Adipose tissue (tissue), 3 donors: ENCODE data around the gene CNPY3. TPM values are rescaled to one million over a fixed set of nuclear protein-coding genes. Genes with fewer than 3 reads are reported as not detected.
"Not testable (repeated sequence)": the region's sequence is repeated elsewhere in the genome, so short reads cannot be mapped to it uniquely, and the experiment has no call there.

Source experiments
- H3K27ac ChIP-seq: one replicate; pipeline ENCODE4 v1.5.1; 2013; ENCODE audit warnings: low read depth, low read length
- WGBS, 3 donors: extraction: QIAGEN DNeasy Blood & Tissue Kit; methylation state at CpG; one replicate each; pipeline ENCODE4 v1.1.7; 2013; 5-methylcytosine and 5-hydroxymethylcytosine counted together
- polyA plus RNA-seq, 3 donors: library from polyadenylated mRNA; stranded (reverse); fragments of 200-250 nt; gene quantifications; one replicate each; pipeline ENCODE4 v1.2.3, GENCODE V29; 2013
- donor health status: healthy with polysubstance abuse.
- donor health status: Bipolar disorder and iron deficiency.
- donor health status: healthy.

CNPY3 gene
- polyA plus RNA-seq, 3 donors = 19.9 to 61.0 (median 23.6) TPM

GRCh38 chr6:42942444-42942843, 13.2 kb downstream of the CNPY3 start:
- 68 to 77% (median 76%) methylated on average over 7 of the region's 7 CpGs for WGBS, 3 donors
- H3K27ac ChIP-seq = no peak overlapping the region

GRCh38 chr6:42947950-42948349, 18.7 kb downstream of the CNPY3 start:
- H3K27ac ChIP-seq = no peak overlapping the region

GRCh38 chr6:42952389-42952788, 23.1 kb downstream of the CNPY3 start:
- no peak overlapping the region for H3K27ac ChIP-seq
- 92 to 98% (median 95%) methylated on average over 4 of the region's 4 CpGs for WGBS, 3 donors

- WGBS, 3 donors = 81 to 89% (median 87%) methylated on average over 4 of the region's 4 CpGs
- H3K27ac ChIP-seq = not testable (repeated sequence)
Measured at GRCh38 chr6:42954405-42954804, 25.1 kb downstream of the CNPY3 start.

- no peak overlapping the region for H3K27ac ChIP-seq
- 77 to 85% (median 83%) methylated on average over 8 of the region's 8 CpGs for WGBS, 3 donors
Measured at GRCh38 chr6:42958125-42958524, 28.8 kb downstream of the CNPY3 start.

- 9 to 30% (median 17%) methylated on average over 13 of the region's 13 CpGs for WGBS, 3 donors
- H3K27ac ChIP-seq = no peak overlapping the region
Measured at GRCh38 chr6:42959917-42960242, 30.6 kb downstream of the CNPY3 start.

GRCh38 chr6:42960243-42961019, 31.2 kb downstream of the CNPY3 start, which contains the start of gene GNMT:
Gene GNMT, plus strand, starts transcription at chr6:42960754. Its CDS starts 14 bp downstream, at chr6:42960768.
- no peak within 1 kb of the TSS for H3K27ac ChIP-seq
- WGBS, 3 donors = 1 to 3% (median 3%) methylated on average over 53 to 62 of the region's 62 CpGs

- no peak overlapping the region for H3K27ac ChIP-seq
- WGBS, 3 donors = 12 to 32% (median 24%) methylated on average over 14 to 15 of the region's 15 CpGs
Measured at GRCh38 chr6:42961020-42961470, 31.8 kb downstream of the CNPY3 start.

GRCh38 chr6:42962096-42962495, 32.8 kb downstream of the CNPY3 start:
- H3K27ac ChIP-seq = no peak overlapping the region
- 85 to 94% (median 90%) methylated on average over 12 of the region's 12 CpGs for WGBS, 3 donors

GRCh38 chr6:42962502-42963178, 33.4 kb downstream of the CNPY3 start:
- WGBS, 3 donors = 67 to 91% (median 86%) methylated on average over 13 of the region's 13 CpGs
- H3K27ac ChIP-seq = no peak overlapping the region

- 62 to 87% (median 86%) methylated on average over 12 of the region's 12 CpGs for WGBS, 3 donors
- H3K27ac ChIP-seq = no peak overlapping the region
Measured at GRCh38 chr6:42963179-42963854, 34.0 kb downstream of the CNPY3 start.

GRCh38 chr6:42963855-42964605, 34.8 kb downstream of the CNPY3 start:
- 83 to 87% (median 83%) methylated on average over 9 of the region's 9 CpGs for WGBS, 3 donors

GRCh38 chr6:42966571-42966970, 37.3 kb downstream of the CNPY3 start:
- H3K27ac ChIP-seq = no peak overlapping the region
- 67 to 80% (median 75%) methylated on average over 7 of the region's 7 CpGs for whole genome bisulfite sequencing, 3 donors

More at GRCh38 chr6:42963855-42964605, 34.8 kb downstream of the CNPY3 start:
- H3K27ac ChIP-seq = no peak overlapping the region

- 93 to 95% (median 95%) methylated on average over 11 of the region's 11 CpGs for WGBS, 3 donors
- H3K27ac ChIP-seq = no peak overlapping the region
Measured at GRCh38 chr6:42967228-42967627, 37.9 kb downstream of the CNPY3 start.

- 94 to 98% (median 96%) methylated on average over 12 of the region's 12 CpGs for WGBS, 3 donors
- H3K27ac ChIP-seq = no peak overlapping the region
Measured at GRCh38 chr6:42968126-42968701, 38.9 kb downstream of the CNPY3 start.

GRCh38 chr6:42968783-42969182, 39.5 kb downstream of the CNPY3 start:
- no peak overlapping the region for H3K27ac ChIP-seq
- 69 to 86% (median 80%) methylated on average over 4 of the region's 4 CpGs for WGBS, 3 donors

- 87 to 90% (median 89%) methylated on average over 2 of the region's 2 CpGs for WGBS, 3 donors
- no peak overlapping the region for H3K27ac ChIP-seq
Measured at GRCh38 chr6:42969431-42969830, 40.2 kb downstream of the CNPY3 start.

- no peak overlapping the region for H3K27ac ChIP-seq
- 57 to 94% (median 88%) methylated on average over 4 of the region's 4 CpGs for WGBS, 3 donors
Measured at GRCh38 chr6:42969934-42970333, 40.7 kb downstream of the CNPY3 start.
